HK-2 (cell line): Measurements from ENCODE around the gene GALNTL6.
"Not testable (repeated sequence)": the region's sequence is repeated elsewhere in the genome, so short reads cannot be mapped to it uniquely, and the experiment has no call there.

Experiments used
- DNase-seq: peaks from one replicate; pipeline ENCODE4 v3.0.0-alpha.2; 2018; ENCODE audit not compliant: unreplicated experiment

Gene GALNTL6

DNA sequence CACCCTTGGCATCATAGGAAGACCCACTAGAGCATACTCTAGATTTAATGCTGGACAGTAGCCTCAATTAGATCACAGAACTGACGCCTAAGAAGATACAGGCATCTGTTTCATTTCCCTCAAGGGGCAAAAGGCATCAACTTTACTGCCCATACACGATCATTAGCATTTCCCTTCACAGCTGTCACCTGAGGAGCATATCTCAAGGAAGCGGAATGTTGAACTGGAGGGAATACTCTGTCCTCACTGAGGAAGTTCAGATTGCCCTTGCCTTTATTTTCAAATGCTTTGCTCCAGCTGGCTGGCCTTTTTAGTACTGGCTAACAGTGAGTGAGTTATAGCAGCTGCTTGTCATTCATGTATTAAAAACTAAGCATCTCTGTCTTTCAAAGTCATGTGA lies 847.0 kb downstream of the GALNTL6 start:
- DNase-seq: no peak

DNA sequence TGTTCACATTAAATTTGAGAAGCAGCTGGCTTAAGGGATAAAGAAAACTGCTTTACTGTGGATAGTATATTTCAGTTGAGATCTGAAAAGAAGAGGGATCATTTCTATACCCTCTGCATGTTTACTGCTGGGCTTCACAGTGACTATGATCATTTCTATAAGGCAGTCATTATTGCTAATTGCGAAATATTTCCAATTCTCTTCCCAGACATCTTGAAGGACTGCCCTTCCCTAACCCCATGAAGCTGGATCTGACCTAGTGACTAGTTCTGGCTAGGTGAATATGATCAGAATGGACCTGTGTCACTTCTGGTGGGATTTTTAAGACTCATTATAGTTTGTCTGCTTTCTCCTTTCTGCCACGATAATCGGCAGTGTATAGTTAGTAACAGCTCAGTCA lies 848.9 kb downstream of the GALNTL6 start:
- no peak for DNase-seq

- no peak for DNase-seq
Measured at GRCh38 chr4:172666711-172667368, 853.6 kb downstream of the GALNTL6 start.

DNA sequence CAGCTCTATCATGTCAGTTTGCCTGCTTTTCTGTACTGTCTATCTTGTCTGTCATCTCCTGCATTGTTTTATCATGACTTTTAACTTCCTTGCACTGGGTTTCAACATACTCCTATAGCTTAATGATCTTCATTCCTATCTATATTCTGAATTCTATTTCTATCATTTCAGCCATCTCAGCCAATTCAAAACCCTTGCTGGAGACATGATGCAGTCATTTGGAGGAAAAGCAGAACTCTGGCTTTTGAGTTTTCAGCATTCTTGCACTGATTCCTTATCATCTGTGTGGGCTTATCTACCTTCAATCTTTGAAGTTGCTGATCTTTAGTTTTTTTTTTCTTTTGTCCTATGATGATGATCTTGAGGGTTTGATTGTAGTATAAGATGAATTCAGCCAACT lies 861.6 kb downstream of the GALNTL6 start:
- no peak for DNase-seq

DNA sequence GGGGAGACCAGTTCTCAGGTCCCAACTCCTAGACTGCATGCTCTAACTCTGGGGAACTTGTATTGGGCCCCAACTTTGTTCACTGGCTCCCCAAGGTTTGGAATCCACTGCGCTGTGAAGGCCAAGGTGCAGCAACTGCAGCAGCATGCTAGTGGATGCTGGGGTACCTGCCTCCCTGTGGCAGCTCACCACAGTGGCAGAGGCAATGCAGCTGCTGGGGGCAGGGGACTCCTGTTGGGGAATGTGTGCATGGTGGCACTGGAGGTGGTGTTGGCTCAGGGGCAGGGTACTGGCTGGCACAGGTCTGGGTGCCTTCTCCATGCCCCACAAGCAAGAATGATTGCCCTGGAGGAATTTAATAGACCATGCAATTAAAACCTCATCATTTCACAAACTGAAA lies 862.0 kb downstream of the GALNTL6 start:
- DNase-seq: no peak

- no peak for DNase-seq
Measured at GRCh38 chr4:172680691-172681090, 867.5 kb downstream of the GALNTL6 start.

DNA sequence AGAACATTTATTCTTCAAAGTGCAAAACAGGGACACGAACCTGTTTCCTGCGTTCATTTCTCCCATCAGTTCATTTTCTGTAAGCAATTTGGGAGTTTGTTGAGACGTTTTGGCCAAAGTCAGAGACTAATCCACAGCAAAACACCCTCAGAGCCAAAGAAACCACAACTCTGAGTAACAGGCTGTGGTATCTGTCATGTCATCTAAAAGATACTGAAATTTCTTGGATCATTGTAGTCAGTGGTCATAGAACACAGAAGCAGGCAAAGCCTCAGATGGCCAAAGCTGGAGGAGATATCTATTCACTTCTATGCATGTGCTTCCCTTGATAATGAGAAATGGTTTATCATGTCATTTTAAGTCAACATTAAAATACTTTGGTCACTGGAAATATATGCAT lies 869.8 kb downstream of the GALNTL6 start:
- DNase-seq: no peak

GRCh38 chr4:172686021-172686420 lies 872.8 kb downstream of the GALNTL6 start:
- DNase-seq: no peak

DNA sequence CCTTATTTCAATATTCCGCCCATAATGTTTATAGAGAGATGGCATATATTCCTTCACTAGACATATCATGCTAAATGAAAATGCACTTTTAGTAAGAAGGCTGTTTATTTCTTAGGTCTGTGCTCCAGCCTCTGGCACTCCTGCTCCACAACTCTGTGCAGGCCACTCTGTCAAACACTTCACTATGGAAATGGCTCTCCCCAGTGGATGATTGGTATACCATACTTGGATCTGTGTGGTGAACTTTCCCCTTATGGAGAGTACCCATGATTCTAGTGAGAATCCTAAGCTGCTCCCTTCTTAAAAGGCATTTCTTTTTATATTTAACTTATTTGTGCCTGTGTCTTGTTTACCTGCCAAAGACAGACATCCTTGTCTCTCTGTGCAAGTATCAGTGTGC lies 875.3 kb downstream of the GALNTL6 start:
- no peak for DNase-seq

GRCh38 chr4:172691552-172691951 lies 878.3 kb downstream of the GALNTL6 start:
- DNase-seq: no peak

DNA sequence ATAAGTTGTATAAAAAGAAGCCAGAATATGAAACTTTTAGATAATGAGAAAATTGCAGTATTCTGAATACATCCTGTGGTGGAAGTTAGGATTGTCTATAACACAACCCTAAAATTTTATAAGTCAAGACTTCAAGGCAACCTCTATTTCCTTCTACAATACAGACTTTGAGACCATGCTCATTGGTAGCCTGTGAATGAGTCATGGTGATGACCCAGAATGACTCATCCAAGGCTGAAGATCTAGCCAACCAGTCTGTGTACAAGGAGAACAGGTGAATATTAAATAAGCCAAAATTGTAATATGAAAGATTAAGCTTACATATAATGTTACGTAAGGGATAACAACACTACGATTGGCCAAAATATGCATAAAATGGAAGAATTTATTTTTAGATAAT lies 879.5 kb downstream of the GALNTL6 start:
- DNase-seq: no peak

DNA sequence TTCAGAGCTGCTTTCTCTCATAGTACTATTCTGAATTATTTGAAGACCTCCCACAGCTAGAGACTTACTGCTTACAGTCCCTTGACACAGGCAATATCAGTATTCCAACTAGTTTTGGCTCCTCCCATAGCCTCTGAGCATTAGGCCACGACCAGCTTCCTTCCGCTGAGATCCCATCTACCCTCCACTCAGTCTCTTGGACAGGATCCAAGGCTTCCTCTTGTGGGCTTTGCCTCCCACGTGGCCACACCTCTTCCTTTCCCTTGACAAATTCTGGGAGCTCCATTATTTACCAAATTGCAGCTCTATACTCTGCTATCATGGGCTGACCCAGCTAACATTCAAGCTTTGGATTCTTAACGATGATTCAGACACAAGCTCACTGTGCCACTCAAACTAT lies 885.1 kb downstream of the GALNTL6 start:
- no peak for DNase-seq

GRCh38 chr4:172705565-172705964 lies 892.4 kb downstream of the GALNTL6 start:
- DNase-seq: no peak

DNA sequence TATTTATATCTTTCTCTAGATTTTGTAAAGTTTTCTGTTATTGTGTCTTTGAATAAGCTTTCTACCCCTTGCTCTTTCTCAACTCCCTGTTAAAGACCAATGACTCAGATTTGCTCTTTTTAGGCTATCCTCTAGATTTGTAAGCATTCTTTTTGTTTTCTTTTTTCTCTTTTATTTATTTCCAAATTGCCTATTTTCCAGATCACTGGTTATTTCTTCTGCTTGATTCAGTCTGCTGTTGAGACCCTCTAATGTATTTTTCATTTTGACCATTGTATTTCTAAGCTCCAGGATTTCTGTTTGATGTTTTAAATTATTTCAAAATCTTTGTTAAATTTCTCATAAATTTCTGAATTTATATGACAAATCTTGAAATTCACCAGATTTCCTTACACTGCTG lies 892.8 kb downstream of the GALNTL6 start:
- no peak for DNase-seq

DNA sequence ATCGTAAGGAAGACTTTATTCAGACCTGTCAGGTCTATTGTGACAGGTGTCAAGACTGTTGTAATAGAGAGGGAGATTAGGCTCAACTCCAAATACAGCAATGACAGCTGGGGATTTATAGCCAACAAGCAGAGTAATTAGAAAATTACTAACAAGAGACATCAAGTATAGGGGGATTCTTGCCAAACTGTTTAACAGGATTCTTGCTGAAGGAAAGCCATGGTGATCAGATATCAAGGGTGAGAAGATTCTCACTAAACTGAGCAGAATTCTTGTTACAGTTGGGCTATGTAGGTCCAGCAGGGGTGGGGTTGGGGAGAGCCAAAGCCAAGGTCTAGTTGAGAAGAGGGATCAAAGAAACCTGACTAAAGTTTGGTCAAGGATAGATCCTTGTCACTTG lies 894.4 kb downstream of the GALNTL6 start:
- DNase-seq: no peak

- no peak for DNase-seq
Measured at GRCh38 chr4:172708184-172708583, 895.0 kb downstream of the GALNTL6 start.

GRCh38 chr4:172709376-172709775 lies 896.2 kb downstream of the GALNTL6 start:
- no peak for DNase-seq

DNA sequence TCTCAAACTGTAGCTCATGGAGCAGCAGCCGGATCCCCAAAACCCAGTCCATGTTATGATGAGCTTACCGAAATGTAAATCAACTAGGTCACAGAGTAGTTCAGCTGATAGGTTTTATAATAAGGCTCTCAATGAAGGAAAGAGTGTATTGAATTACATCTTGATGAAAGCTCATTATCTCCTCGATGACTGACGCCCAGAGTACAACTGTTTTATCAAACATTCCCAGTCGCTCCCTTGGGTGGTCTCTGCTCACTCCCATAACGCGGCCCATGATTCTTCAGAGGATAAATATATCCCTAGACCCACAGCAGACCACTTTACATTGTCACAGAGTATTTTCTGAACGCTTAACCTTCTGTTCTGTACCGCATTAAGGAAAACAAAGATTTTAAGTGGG lies 903.1 kb downstream of the GALNTL6 start:
- DNase-seq: no peak

GRCh38 chr4:172721659-172722058 lies 908.5 kb downstream of the GALNTL6 start:
- no peak for DNase-seq

DNA sequence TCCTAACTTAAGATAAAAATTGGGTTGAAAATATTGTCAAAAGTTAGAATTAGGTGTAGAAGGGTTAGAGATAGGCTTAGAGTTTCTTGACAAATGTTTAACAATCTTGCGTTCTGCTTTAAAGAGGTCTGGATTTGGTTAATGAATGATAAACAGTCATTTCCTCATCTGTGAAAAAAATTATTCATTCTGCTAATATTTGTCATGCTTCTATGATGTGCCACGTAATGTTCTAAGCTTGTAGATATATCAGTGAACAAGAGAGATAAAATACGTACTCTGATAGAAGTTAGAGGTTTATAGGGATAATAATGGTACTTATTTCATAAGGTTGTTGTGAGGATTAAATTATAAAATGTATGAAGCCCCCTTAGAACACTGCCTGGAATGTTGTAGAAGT lies 912.4 kb downstream of the GALNTL6 start:
- no peak for DNase-seq

DNA sequence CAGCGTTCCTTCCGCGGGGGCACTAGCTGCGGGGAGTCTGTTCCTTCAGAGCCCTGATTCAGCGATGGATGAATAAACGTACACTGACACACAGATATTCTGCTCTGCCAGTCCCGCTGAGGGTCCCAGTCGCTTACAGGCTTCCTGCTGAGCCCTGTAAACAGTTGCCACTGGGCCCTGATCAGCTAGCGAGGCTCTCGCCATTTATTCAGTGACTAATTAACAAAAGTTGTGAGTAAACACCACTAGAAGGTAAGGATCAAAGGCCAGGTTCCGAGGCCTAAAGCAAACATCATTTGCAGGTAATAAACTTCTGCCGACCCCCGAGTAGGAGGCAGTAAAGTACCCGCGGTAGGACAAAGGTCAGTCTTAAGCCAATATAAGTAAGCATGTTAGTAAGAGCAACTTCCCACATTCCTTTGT lies 912.8 kb downstream of the GALNTL6 start:
- no peak for DNase-seq

- no peak for DNase-seq
Measured at GRCh38 chr4:172727631-172728030, 914.4 kb downstream of the GALNTL6 start.

GRCh38 chr4:172733645-172734044 lies 920.4 kb downstream of the GALNTL6 start:
- DNase-seq: not testable (repeated sequence)

- DNase-seq: no peak
Measured at GRCh38 chr4:172734555-172734954, 921.4 kb downstream of the GALNTL6 start.
